HCEC 1CT (cell line): ENCODE data around the gene LRRTM4.
"Not testable (repeated sequence)": the region's sequence is repeated elsewhere in the genome, so short reads cannot be mapped to it uniquely, and the experiment has no call there.

Source experiments
- DNase-seq: peaks from one replicate; pipeline ENCODE4 v3.0.0-alpha.2; 2017

LRRTM4 gene

DNA sequence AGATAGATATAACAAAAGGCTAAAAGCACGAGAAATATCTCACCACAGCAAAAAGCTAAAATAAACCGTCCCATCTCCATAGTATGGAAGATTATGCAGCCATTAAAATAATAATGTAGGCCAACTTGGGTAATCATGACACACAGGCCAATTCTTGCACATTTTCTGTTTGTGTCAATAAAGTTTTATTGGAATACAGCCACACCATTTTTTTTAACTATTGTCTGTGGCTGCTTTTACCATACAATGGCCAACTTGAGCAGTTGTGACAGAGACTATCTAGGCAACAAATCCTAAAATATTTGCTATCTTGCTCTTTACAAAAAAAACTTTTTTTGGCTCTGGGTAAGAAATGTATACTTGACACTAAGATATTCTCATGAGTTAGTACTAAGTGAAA, 212.5 kb downstream of the LRRTM4 start:
- no peak for DNase-seq

DNA sequence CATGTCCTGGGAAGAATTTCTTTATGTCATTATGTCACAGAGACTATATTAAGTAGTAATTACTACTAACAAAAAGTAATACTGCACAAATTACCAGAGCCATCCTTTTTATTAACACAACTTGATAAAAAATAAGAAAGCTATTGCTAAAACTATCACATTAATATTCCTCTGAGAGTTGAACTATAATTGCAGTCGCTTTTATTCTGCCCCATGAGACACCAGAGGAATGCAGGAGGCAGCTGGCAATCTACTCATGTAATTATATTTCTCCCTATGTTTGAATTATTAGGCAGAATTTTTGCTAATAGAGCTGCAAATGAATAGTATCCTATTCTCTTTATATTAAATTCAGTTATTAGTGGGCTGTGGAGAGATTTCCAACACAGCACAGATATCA, 220.7 kb downstream of the LRRTM4 start:
- DNase-seq, result no peak

DNA sequence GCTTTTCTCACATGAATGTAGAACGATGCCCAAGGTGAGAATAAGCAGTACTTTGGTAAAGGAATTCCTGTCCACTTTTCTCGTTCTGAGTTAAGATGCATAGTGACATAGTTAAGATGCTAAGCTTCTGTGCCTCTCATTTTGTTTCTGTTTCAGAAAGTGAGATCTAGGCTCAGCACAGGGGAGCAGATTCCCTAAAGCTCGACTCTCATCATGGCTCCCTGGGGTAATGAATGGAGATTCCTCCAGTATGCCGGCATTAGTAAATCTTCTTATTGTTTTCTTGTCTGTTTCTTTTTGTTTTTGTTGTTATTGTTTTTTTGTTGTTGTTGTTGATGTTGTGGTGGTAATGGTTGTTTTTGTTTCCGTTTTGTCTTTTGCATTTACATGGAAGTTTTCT, 225.4 kb downstream of the LRRTM4 start:
- no peak for DNase-seq

DNA sequence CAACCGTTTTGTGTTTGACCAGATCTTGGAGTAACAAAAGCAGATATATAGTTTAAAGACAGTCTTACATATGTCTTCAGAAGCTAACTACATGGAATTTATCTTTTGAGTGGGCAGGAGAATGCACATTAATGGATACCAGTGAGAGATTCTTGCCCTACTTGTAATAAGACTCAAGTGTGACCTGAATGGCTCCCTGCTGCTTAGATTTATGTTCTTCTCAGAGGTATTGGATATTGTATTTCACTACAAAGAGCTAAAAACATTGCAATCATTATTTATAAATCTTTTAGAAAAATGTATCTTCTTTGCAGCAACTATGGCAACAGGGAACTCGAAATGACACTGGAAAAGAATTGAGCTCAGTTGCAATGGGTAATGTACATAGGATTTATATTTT, 227.7 kb downstream of the LRRTM4 start:
- no peak for DNase-seq

DNA sequence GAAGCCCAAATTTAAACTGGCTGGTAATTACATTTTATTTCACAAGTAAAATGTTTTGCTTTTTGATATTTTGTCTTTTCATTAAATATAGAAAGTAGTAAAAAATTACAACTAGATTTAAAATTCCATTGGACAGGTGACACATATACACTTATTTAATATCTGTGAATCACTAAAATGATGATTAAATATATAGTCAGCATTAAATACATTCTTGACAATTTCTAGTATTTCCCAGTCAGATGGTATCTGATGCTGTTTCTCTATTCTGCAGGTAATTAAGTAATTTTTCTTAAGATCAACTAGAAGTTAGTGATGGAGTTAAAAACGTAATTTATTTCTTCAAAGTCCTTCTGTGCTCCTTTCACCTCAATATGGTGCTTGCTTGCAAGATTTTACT, 237.8 kb downstream of the LRRTM4 start:
- DNase-seq, result no peak

DNA sequence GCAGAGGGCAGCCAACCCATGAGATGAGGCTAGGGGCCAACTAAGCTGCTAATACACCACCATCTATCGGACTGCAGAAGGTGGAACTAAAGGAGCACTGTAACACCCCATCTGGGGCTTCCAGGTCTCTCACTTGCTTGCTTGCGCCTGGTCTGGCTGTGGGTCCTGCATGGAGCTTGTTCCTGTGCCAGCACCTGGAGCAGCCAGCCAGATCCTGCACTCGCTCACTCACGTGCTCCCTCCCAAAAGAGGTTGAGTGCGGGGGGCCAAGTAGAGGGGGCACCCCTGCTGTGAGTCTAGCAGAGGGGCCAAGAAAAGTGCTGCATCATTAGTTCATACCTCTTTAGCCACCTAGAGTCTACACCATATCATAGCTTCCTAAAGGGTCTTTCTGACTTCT, 250.9 kb downstream of the LRRTM4 start:
- no peak for DNase-seq

DNA sequence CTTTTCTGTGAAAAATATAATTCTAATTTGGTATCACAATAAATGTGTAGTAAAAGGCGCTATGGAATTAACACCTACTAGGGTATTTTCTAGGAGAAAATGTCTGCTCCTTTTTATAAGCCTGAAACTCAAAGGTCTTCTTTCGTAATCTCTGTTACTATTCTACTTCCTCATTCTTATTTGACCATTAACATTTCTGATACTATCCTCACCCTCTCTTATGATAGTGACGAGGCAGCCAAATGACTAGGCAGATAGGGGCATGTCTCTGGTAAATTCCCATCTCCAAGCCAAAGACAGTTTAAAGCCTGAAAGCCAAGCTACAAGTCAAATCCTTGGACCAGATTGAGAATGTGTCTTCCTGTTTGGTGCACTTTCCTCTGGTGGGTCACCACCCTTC, 251.7 kb downstream of the LRRTM4 start:
- no peak for DNase-seq

DNA sequence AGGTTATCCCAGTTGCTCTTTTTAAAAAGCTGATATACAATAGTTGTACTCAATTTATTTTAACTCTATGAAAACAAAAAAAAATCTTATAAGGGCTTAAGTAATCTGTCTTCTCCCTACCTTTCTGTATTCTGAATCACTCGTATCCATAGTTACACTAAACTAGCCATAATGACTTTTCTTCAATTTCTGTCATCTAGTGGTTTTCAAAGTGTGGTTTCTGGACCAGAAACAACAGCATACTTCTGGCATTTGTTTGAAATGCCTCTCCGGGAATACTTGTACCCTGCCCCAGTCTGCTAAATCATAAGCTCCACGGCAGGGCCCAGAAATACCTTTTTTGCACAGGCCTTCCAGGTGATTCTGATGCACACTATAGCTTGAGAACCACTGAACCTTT, 253.6 kb downstream of the LRRTM4 start:
- no peak for DNase-seq

DNA sequence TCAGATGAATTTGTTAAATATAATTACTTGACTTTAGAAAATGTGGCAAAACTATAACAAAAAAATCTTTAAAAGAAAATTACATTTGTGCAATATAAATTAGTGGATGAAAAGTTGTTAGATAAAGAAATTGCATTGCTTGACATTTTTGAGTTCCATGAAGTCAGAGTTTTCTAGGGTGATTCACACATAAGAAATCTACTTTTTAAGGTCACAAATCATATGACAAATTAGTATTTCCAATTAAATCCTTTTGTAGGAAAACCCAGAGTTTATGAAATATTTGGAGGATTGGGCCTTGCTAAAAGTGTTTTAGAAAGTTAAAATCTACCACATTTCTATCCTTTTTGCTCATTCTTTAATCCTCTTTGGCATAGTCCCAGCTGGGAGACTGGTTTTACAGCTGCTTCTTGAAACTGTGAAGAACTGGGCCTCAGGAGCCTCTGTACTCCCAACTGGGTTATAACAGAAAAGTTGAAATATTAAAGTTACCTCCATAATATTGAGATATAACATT, 289.2 kb downstream of the LRRTM4 start:
- no peak for DNase-seq

DNA sequence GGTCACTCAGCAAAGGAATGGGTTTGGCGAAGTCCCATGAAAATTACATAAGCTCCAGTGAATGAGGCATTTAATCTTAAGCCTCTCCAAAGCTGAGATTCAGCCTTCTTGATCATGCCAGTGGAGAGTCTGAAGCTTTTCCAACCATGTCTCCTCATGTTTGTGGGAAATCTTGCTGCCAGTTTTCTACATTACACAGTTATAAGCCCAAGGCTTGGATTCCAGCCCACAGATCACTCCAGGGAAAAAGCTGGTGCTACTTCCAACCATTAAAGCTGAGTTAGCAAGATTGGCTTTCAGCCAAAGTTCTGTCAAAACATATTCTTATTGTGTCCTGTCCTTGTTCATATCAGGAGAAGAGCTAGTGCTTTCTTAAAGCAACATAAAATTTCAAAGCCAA, 293.8 kb downstream of the LRRTM4 start:
- no peak for DNase-seq

DNA sequence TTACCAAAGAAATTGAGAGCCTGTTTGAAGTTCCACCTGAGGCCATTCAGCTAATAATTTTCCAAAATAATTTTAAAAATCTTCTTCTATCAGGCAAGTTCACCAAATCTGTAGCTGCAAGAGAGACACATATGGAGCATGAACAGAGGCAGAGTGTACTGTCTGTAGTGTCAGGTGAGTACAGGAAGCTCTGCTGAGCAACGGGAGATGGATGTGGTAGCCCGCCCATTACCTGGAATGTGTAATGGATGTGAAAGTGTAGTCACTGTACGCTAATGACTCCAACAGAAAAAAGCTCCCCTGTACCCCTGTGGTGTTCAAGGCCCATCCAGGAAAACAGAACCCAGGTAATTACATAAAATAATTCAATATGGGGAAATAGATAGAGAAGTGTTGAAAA, 311.5 kb downstream of the LRRTM4 start:
- DNase-seq, result no peak

DNA sequence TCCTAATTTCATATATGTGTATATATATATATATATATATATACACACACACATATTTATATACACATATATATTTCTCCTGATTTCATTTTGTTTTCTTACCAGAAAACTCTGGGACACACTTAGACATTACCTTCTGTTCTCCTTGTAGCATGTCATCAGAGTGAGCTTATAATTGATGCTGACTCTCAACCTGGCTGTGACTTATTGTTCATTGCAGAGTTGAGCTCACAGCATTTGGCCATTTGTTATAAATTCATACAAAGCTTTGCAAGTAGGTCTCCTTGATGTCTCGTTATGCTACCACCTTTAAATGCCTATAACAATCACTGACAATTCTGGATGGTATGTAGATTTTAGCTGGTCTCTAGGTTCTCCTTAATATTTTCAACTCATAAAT, 314.8 kb downstream of the LRRTM4 start:
- DNase-seq, result no peak

DNA sequence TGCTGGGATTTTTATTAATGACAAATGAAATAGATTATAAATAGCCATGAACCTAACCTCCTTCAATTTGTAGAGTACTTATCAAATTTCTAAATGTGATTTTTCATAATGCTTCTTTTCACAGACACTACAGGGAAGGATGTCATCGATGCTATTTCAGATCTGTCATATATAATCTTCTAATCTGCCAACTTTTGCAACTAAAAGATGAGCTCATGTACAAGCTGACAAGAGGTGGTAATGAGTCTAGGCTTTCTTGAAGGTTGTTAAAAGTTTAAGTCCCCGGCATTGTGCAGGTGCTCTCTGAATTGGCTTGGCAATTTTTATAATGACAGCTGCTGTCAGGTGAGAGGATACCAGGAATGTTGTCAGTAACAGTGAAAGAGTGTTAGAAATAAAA, 320.4 kb downstream of the LRRTM4 start:
- no peak for DNase-seq

DNA sequence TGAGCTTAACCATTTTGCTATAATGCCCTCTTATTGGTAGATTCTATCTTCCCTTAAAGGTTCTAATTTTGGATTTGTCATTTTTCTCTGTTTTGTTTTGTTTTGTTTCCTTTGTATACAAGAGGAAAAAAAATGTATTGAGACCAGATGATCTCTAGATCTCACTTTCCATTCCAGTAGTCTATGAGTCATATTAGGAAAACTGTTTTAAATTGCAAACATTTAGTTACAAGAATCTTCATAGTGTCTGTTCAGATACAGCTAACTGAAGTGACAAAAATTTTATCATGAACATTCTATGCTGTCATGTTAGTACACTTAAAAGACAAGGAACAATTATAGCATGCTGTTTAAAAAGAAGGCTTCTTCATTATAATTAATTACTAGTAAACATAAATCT, 322.8 kb downstream of the LRRTM4 start:
- DNase-seq, result no peak

DNA sequence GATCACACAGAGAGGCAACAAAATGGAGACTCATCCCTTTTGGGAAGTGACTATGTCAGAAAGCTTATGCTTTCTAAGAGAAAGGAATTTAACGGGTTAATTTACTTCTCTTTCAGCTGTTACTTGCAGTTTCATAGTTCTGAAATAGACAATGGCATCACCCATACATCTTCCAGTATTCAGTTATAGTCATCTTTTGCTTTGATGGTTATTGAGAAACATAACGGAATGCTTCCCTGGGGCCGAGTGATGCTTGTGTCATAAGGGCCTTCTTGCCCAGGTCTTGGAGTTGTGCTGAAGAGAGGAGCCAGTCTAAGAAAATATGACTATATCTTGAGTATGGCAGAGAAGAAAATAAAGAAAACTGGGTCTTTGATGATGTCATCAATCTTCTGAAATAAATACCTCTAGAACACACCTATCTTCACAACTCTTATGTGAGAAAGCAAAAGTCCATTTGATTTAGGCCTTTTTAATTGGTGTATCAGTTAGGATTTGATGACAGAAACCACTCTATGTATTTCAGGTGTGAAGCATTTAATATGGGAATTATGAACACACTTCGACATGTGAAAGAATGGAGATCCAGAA, 328.2 kb downstream of the LRRTM4 start:
- no peak for DNase-seq

DNA sequence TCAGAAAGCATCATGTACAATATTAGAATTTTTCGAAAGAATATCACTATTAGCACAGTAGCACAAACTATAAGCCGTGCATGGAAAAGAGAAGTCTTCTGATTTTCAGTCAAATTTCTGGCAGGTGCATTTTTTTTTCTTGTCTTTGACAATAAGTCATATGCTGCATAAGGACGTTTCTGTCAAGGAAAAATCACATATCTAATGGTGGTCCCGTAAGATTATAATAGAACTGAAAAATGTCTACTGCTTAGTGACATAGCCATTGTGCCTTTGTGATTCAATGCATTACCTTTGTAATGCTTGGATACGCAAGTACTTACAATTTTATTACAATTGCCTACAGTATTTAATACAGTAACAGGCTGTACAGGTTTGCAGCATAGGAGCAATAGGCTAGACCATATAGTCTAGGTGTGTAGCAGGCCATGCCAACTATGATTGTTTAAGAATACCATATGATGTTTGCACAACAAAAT, 329.3 kb downstream of the LRRTM4 start:
- no peak for DNase-seq

DNA sequence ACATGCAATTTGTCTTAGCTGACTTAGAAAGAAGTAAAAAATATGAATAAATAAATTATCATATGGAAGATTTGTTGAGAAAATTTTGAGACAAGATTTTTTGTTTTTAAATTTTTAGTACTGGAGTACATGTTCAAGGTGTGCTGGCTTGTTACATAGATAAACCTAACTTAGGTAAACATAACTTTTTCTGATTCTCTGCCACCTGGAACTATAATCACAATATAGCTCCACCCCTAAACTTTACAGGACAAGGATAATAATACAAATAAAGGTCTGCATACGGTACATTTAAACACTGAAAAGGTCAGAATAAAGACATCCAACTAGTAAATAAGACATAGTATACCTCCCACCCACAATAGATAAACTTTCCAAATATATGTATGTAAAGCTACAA, 330.5 kb downstream of the LRRTM4 start:
- no peak for DNase-seq

DNA sequence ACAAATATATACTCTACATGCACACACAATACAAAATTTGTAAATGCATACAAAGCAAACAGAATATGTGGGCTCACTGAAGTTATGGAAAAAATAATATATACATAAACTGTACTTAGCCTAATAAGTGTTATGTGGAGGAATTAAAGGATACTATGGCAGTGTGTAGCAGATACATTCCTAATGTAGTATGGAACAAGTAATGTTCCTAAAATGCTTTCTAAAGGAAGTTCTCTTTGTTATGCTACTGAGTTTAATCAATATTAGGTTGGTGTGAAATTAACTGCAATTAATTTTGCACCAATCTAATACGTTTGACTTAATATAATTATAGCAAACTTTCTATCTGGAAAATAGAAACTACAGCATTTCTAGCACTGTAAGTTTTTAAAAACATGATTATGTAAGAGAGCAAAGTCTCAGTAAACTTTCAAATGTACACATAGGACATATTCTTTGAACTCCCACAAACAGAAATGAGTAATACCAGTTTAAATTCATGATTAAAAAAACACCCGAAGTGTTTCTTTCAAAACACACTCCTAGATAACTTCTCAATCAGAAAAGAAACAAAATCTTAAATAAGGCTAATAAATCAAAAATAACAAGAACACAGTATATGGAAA, 331.3 kb downstream of the LRRTM4 start:
- no peak for DNase-seq

DNA sequence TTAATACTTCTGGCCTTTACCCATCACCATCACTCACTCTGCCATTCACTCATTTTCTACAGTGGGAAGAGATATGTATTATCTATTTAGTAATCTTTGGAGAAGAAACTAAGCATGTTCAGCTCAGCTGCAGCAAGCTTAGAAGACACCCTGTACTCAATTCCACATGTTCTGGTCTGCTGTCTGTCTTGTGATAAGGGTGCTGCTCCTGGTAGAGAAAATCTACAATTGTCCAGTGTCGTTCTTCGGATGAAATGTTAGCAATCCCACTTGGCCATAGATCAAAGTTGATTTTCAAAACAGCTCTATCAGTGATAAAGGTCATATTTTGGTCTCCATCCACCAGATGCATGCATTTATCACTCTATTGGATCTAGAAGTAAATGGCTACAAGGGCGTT, 337.1 kb downstream of the LRRTM4 start:
- no peak for DNase-seq

DNA sequence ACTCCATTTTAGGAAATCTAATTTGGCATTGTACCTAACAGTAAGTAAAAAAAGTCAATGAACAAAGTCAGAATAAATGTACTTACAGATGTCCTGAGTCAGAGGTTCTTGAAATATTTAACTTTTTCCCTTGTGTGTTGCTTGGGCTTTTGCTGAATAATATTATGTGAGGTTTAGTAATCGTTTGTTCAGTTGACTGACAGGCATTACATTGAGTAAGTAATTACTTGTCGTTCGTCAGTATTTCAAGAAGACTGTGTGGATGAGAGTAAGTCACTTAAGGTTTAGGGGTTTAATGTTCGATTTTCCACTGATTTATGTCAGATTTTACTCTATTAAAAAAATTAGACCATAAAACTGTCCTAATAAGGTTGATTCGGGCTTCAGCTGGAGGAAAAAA, 342.9 kb downstream of the LRRTM4 start:
- no peak for DNase-seq

DNA sequence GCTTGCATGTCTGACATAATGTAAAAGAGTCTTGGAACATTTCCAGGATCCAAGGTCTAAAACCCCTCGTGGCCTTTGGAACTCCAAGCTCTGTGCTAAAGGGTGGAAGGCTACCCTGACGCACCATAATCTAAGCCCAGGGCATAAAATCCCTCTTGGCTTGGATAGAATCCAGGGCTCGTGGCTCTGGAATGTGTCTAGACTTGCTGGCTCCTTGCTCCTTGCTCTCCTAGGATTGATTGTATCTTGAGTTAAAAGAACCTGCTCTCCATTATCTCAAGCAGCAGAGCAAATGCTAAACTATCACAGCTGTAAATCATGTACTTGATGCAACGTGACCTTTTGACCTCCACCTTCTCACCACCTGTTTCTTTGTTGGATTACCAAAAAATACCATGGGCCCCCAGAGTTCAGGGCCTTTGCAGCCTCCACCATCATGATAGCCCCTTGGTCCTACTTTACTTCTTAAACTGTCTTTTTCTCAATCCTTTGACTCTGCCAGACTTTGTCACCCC, 346.9 kb downstream of the LRRTM4 start:
- not testable (repeated sequence) for DNase-seq

DNA sequence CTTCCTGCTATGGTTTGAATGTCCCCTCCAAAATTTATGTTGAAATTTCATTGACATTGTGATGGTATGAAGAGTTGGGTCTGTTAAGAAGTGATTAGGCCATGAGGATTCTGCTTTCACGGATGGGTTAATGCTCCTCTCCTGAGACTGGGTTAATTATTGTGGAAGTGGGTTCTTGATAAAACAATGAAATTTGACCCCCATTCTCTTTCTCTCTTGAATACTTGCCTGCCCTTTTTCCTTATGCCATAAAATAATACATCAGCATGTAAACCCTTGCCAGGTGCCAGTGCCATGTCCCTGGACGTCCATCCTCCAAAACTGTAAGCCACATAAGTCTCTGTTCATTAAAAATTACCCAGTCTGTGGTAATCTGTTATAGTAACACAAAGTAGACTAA, 352.8 kb downstream of the LRRTM4 start:
- no peak for DNase-seq

DNA sequence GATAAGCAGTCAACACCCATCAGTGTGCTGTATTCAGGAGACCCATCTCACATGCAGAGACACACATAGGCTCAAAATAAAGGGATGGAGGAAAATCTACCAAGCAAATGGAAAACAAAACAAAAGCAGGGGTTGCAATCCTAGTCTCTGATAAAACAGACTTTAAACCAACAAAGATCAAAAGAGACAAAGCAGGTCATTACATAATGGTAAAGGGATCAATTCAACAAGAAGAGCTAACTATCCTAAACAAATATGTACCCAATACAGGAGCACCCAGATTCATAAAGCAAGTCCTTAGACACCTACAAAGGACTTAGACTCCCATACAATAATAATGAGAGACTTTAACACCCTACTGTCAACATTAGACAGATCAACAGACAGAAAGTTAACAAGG, 358.2 kb downstream of the LRRTM4 start:
- not testable (repeated sequence) for DNase-seq

DNA sequence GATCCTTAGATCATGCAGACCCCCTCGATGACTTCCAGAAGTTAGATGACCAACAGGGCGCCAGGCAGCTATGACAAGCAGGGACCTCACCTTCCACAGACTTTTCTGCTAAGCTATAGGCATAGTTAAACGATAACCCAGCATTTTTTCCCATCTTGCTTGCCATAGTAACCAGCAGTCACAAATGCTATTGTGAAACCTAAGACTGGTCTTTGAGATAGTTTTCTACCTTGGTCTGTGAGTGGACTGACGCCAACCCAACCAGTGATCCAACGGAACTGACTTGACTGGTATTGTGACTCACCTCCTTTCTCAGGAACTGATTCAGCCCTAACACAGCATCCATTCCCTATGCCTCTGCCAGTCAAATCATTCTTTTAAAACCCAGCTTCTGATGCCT, 361.2 kb downstream of the LRRTM4 start:
- DNase-seq, result no peak

DNA sequence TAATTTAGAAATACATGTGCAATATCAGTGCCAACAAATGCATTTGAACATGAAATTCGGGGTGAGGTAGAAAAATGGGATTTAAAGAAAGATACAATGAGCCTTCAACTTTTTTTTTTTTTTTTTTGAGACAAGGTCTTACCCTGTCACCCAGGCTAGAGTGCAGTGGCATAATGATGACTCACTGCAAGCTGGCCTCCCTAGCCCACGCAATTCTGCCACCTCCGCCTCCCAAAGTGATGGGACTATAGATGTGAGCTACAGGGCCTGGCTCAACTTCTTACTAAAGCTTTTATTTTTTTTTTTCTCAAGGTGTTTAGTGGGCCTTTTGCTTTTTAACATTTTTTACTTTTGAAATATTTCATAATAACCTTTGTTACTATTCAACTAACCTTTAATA, 365.6 kb downstream of the LRRTM4 start:
- DNase-seq, result no peak
